ENCODE data around the gene RELL1. TPM values are rescaled to one million over a fixed set of nuclear protein-coding genes. Genes with fewer than 3 reads are reported as not detected.

RELL1 gene
- total RNA-seq, 1 donor from 2014 or later, result 55.2 TPM

DNA sequence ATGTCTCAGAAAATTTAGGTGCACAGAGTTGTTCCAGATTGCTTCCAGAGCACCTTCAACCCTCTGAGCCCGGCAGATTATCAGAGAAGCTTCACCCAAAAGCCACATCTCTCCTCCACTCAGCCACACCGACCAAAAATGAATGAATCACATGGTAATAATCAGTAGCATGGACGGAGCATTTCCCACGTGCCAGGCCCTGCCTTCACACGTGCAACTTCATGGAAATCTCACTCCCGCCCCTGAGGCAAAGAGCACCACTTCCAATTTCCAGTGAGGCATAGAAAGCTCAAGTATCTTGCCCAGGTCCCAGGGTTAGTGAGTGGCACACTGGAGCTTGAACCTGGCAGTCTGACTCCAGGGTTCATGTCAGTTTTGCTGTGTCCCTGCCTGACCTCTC, 56.5 kb downstream of the RELL1 start:
- Histone ChIP-seq H3K4me3 (ENCODE audit: low read depth, low read length) (no peak overlapping the region), H3K36me3 (ENCODE audit: control insufficient read depth, insufficient read depth, low read length) (no peaks in the 10 kb centered on the region), H3K27me3 (ENCODE audit: control insufficient read depth, insufficient read depth, low read length) (no peaks in the 10 kb centered on the region)
- TF ChIP-seq, protein P1, sequence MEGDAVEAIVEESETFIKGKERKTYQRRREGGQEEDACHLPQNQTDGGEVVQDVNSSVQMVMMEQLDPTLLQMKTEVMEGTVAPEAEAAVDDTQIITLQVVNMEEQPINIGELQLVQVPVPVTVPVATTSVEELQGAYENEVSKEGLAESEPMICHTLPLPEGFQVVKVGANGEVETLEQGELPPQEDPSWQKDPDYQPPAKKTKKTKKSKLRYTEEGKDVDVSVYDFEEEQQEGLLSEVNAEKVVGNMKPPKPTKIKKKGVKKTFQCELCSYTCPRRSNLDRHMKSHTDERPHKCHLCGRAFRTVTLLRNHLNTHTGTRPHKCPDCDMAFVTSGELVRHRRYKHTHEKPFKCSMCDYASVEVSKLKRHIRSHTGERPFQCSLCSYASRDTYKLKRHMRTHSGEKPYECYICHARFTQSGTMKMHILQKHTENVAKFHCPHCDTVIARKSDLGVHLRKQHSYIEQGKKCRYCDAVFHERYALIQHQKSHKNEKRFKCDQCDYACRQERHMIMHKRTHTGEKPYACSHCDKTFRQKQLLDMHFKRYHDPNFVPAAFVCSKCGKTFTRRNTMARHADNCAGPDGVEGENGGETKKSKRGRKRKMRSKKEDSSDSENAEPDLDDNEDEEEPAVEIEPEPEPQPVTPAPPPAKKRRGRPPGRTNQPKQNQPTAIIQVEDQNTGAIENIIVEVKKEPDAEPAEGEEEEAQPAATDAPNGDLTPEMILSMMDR (IDR thresholded peaks at IDR 0.05; ENCODE audit: insufficient read depth, low read length, poor library complexity, severe bottlenecking), result no peak
- no peak for DNase-seq (ENCODE audit: low read depth)

- Histone ChIP-seq H3K27me3 (ENCODE audit: control insufficient read depth, insufficient read depth, low read length) (no peaks in the 10 kb centered on the region), H3K4me3 (ENCODE audit: low read depth, low read length) (no peak overlapping the region), H3K36me3 (ENCODE audit: control insufficient read depth, insufficient read depth, low read length) (no peaks in the 10 kb centered on the region)
- TF ChIP-seq, protein P1 (IDR thresholded peaks at IDR 0.05; ENCODE audit: insufficient read depth, low read length, poor library complexity, severe bottlenecking), result no peak
- DNase-seq (ENCODE audit: low read depth), result peak; percentile 35
Measured at GRCh38 chr4:37628977-37629609, 57.1 kb downstream of the RELL1 start.

GRCh38 chr4:37627263-37627662, 58.9 kb downstream of the RELL1 start:
- TF ChIP-seq, protein P1 (IDR thresholded peaks at IDR 0.05; ENCODE audit: insufficient read depth, low read length, poor library complexity, severe bottlenecking), result no peak
- Histone ChIP-seq H3K36me3 (ENCODE audit: control insufficient read depth, insufficient read depth, low read length) (no peaks in the 10 kb centered on the region), H3K4me3 (ENCODE audit: low read depth, low read length) (no peak overlapping the region), H3K27me3 (ENCODE audit: control insufficient read depth, insufficient read depth, low read length) (no peaks in the 10 kb centered on the region)
- DNase-seq (ENCODE audit: low read depth), result no peak

GRCh38 chr4:37625499-37625898, 60.7 kb downstream of the RELL1 start:
- Histone ChIP-seq H3K36me3 (ENCODE audit: control insufficient read depth, insufficient read depth, low read length) (no peaks in the 10 kb centered on the region), H3K27me3 (ENCODE audit: control insufficient read depth, insufficient read depth, low read length) (no peaks in the 10 kb centered on the region), H3K4me3 (ENCODE audit: low read depth, low read length) (no peak overlapping the region)
- no peak for DNase-seq (ENCODE audit: low read depth)
- TF ChIP-seq, protein P1 (IDR thresholded peaks at IDR 0.05; ENCODE audit: insufficient read depth, low read length, poor library complexity, severe bottlenecking), result no peak

- Histone ChIP-seq H3K4me3 (ENCODE audit: low read depth, low read length) (no peak overlapping the region), H3K27me3 (ENCODE audit: control insufficient read depth, insufficient read depth, low read length) (no peaks in the 10 kb centered on the region), H3K36me3 (ENCODE audit: control insufficient read depth, insufficient read depth, low read length) (no peaks in the 10 kb centered on the region)
- no peak for DNase-seq (ENCODE audit: low read depth)
- TF ChIP-seq, protein P1 (IDR thresholded peaks at IDR 0.05; ENCODE audit: insufficient read depth, low read length, poor library complexity, severe bottlenecking), result no peak
Measured at GRCh38 chr4:37623940-37624339, 62.2 kb downstream of the RELL1 start.

DNA sequence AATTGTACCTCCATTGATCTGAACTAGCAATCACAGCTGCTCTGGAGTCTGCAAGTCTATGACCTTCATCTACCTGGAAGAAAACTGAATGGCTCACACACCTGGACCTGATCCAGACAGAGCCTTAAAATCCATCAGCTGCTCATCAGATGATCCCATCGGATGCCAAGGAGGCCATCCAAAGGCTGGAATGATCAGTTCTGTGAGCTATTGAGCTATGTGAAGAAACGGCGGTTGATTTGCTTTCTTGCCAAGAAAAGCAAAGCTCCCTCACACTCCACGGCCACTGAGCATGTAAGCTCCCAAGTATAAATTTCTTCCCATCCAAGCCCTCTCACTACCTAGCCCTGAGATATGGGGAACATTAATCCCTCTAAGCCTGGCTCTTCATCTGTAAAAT, 63.1 kb downstream of the RELL1 start:
- TF ChIP-seq, protein P1 (IDR thresholded peaks at IDR 0.05; ENCODE audit: insufficient read depth, low read length, poor library complexity, severe bottlenecking), result no peak
- H3K36me3 ChIP-seq (ENCODE audit: control insufficient read depth, insufficient read depth, low read length), result no peaks in the 10 kb centered on the region
- H3K27me3 ChIP-seq (ENCODE audit: control insufficient read depth, insufficient read depth, low read length), result no peaks in the 10 kb centered on the region
- no peak overlapping the region for H3K4me3 ChIP-seq (ENCODE audit: low read depth, low read length)
- DNase-seq (ENCODE audit: low read depth), result no peak
